Stomach (tissue), 9 donors: ENCODE measurements around the gene CHCHD3. TPM values are rescaled to one million over a fixed set of nuclear protein-coding genes. Genes with fewer than 3 reads are reported as not detected.

Experiments used
- DNase-seq, 2 donors: peaks; one replicate each; pipeline versions ENCODE4 v3.0.0 to v3.0.0-alpha.2; 2013 to 2019
- H3K27ac ChIP-seq, 5 donors: fragments of 200-600 bp in 4 of 5; sonication (generic) in 4 of 5; one replicate each; pipeline ENCODE4 v1.5.1; 2013 to 2019; ENCODE audit warnings: mild to moderate bottlenecking in 1 of 5, moderate library complexity in 1 of 5
- H3K27me3 ChIP-seq, 3 donors: fragments of 200-600 bp; sonication (generic); one replicate each; pipeline ENCODE4 v1.5.1; 2017 to 2019; ENCODE audit warnings: mixed run types in 1 of 3
- H3K36me3 ChIP-seq, 4 donors: fragments of 200-600 bp; sonication (generic); 1 replicate in 3 of 4; 2 replicates in 1 of 4; pipeline ENCODE4 v1.5.1; 2016 to 2019
- H3K4me1 ChIP-seq, 4 donors: fragments of 200-600 bp; sonication (generic); one replicate each; pipeline ENCODE4 v1.5.1; 2016 to 2019
- H3K4me3 ChIP-seq, 4 donors: fragments of 200-600 bp; sonication (generic) in 3 of 4; one replicate each; pipeline ENCODE4 v1.5.1; 2016 to 2019; ENCODE audit warnings: mild to moderate bottlenecking in 1 of 4
- H3K9me3 ChIP-seq, 4 donors: fragments of 200-600 bp; sonication (generic); one replicate each; pipeline ENCODE4 v1.5.1; 2016 to 2019
- CTCF ChIP-seq, 7 experiments: fragments of 450-650 bp in 4 of 7; fragments of 200-600 bp in 3 of 7; sonication (generic) in 3 of 7; IDR thresholded peaks; one replicate each; pipeline ENCODE4 v1.5.1; 2016 to 2019; ENCODE audit warnings: antibody characterized with exemption in 7 of 7, control low read depth in 2 of 7, mild to moderate bottlenecking in 1 of 7
- EP300 ChIP-seq: sonication (generic); formaldehyde crosslinking; IDR thresholded peaks from one replicate; pipeline ENCODE4 v1.6.1; 2017; ENCODE audit warnings: antibody characterized with exemption
- POLR2A ChIP-seq, 4 donors: fragments of 450-650 bp; IDR thresholded peaks; one replicate each; pipeline ENCODE4 v1.6.1; 2016; ENCODE audit warnings: antibody characterized with exemption in 4 of 4, control low read depth in 2 of 4, mild to moderate bottlenecking in 1 of 4, moderate library complexity in 1 of 4
- POLR2AphosphoS5 ChIP-seq, 3 donors: sonication (generic); formaldehyde crosslinking; IDR thresholded peaks; one replicate each; pipeline ENCODE4 v1.6.1; 2016; ENCODE audit warnings: antibody characterized with exemption in 3 of 3
- WGBS, 5 donors: extraction: QIAGEN DNeasy Blood & Tissue Kit in 3 of 5; methylation state at CpG; one replicate each; pipeline versions ENCODE4 v1.1.5 to v1.1.7; 2013 to 2018; 5-methylcytosine and 5-hydroxymethylcytosine counted together
- intact Hi-C: fragments of 100-400 bp; cut with DNase I; formaldehyde crosslinking; loops from one replicate; pipeline ENCODE4 v1.15.1; 2023; ENCODE audit warnings: low total_unique reads
- polyA plus RNA-seq, 3 donors: library from polyadenylated mRNA; stranded (reverse); fragments of 200-250 nt; gene quantifications; one replicate each; pipeline ENCODE4 v1.2.3, GENCODE V29; 2013
- total RNA-seq, 5 donors: library from RNA; depleted of rRNA; stranded (reverse); fragments of >200 nt; gene quantifications; one replicate each; pipeline versions ENCODE4 v1.1.0 to v1.2.3, GENCODE V29; 2014 to 2016
- donor health status: healthy with polysubstance abuse.
- donor health status: Bipolar disorder and iron deficiency.
- donor health status: healthy.

The CHCHD3 gene
- total and polyA plus RNA-seq, 8 donors, result 5.8 to 90.9 (median 39.9) TPM

DNA sequence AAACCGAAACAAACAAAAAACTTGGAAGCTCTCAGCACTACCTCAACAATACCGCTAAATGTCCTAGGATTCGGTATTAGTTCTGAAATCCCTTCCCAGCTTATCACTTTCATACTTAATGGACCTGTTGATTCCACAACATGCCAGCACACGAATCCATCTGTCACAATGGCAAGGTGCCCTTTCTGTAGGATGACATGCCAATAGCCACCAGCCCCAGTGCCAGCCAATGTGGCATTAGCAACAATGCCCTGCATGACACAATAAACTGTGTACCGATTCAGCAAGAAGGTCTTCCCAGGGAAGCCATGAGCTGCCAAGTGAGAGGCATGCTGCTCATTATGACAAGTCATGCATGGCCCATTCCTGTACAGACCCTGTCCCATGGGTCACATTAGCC, 35.6 kb upstream of the CHCHD3 start:
- Histone ChIP-seq H3K27me3 (no peaks in the 10 kb centered on the region), H3K9me3 (no peaks in the 10 kb centered on the region), H3K4me3 (no peak overlapping the region), H3K27ac (no peak overlapping the region), H3K4me1 (no peaks in the 10 kb centered on the region), H3K36me3 (no peaks in the 10 kb centered on the region)
- TF ChIP-seq POLR2AphosphoS5 (IDR thresholded peaks at IDR 0.05), result no peak
- no peak for TF ChIP-seq POLR2A (IDR thresholded peaks at IDR 0.05)
- DNase-seq, result no peak
- 78 to 87% (median 84%) methylated on average over 5 of the region's 5 CpGs for WGBS, 5 donors
- intact Hi-C loops, result no loop called here

GRCh38 chr7:133115596-133115995, 33.7 kb upstream of the CHCHD3 start:
- no peak overlapping the region for H3K27ac ChIP-seq
- H3K4me1 ChIP-seq, result no peaks in the 10 kb centered on the region
- peaks cover 0 to under 1% (median 0%) of the 10 kb centered on the region in 4 donors for H3K9me3 ChIP-seq
- H3K36me3 ChIP-seq, result no peaks in the 10 kb centered on the region
- intact Hi-C loops, result no loop called here
- H3K27me3 ChIP-seq, result no peaks in the 10 kb centered on the region
- WGBS, 5 donors, result 38 to 49% (median 43%) methylated on average over 3 of the region's 3 CpGs
- DNase-seq, result no peak
- TF ChIP-seq POLR2A (IDR thresholded peaks at IDR 0.05), result no peak
- TF ChIP-seq EP300, result no peak
- TF ChIP-seq CTCF (IDR thresholded peaks at IDR 0.05), result no peak
- TF ChIP-seq POLR2AphosphoS5 (IDR thresholded peaks at IDR 0.05), result no peak
- no peak overlapping the region for H3K4me3 ChIP-seq

- Histone ChIP-seq H3K4me3 (no peak overlapping the region), H3K9me3 (peaks cover 0 to 8% (median 4%) of the 10 kb centered on the region in 4 donors), H3K36me3 (no peaks in the 10 kb centered on the region), H3K27me3 (no peaks in the 10 kb centered on the region), H3K27ac (no peak overlapping the region), H3K4me1 (no peaks in the 10 kb centered on the region)
- DNase-seq, result no peak
- TF ChIP-seq EP300, result no peak
- intact Hi-C loops, result no loop called here
- 57 to 86% (median 77%) methylated on average over 1 of the region's 1 CpG for WGBS, 5 donors
These were observed 32.6 kb upstream of the CHCHD3 start for GRCh38 chr7:133114519-133114918.

GRCh38 chr7:133112976-133113375, 31.1 kb upstream of the CHCHD3 start:
- intact Hi-C loops, result no loop called here
- H3K4me3 ChIP-seq, result no peak overlapping the region
- no peak overlapping the region for H3K27ac ChIP-seq
- no peak for DNase-seq
- WGBS, 5 donors, result 89 to 95% (median 90%) methylated on average over 2 of the region's 2 CpGs
- no peaks in the 10 kb centered on the region for H3K4me1 ChIP-seq
- H3K27me3 ChIP-seq, result peaks cover 0 to 4% (median 0%) of the 10 kb centered on the region in 3 donors
- TF ChIP-seq CTCF (IDR thresholded peaks at IDR 0.05), result no peak
- no peak for TF ChIP-seq POLR2A (IDR thresholded peaks at IDR 0.05)
- TF ChIP-seq POLR2AphosphoS5 (IDR thresholded peaks at IDR 0.05), result no peak
- TF ChIP-seq EP300, result no peak
- H3K9me3 ChIP-seq, result peaks cover 0 to 15% (median 4%) of the 10 kb centered on the region in 4 donors
- no peaks in the 10 kb centered on the region for H3K36me3 ChIP-seq

DNA sequence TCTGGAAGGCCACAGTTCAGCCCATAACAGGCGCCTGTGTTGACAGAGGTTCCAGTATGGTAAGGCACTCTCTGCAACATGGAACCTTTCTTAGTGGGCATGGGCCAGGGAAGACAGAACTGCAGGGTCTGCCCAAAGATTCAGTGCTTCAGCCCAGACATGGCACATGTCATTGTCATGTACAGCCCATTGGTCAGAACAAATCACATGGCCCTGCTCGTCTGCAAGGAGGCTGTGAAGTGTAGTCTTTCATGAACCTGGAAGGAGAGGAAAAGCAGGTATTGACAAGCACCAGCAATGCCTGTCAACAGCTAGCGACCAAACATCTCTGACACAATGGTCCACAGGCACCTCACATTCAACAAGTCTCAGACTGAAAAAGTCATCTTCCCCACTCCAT, 30.4 kb upstream of the CHCHD3 start:
- intact Hi-C loops, result no loop called here
- no peak for TF ChIP-seq CTCF (IDR thresholded peaks at IDR 0.05)
- no peak for TF ChIP-seq POLR2AphosphoS5 (IDR thresholded peaks at IDR 0.05)
- TF ChIP-seq EP300, result no peak
- no peak for TF ChIP-seq POLR2A (IDR thresholded peaks at IDR 0.05)
- Histone ChIP-seq H3K4me1 (no peaks in the 10 kb centered on the region), H3K27me3 (peaks cover 0 to 10% (median 0%) of the 10 kb centered on the region in 3 donors), H3K36me3 (no peaks in the 10 kb centered on the region), H3K4me3 (no peak overlapping the region), H3K9me3 (peaks cover 0 to 15% (median 4%) of the 10 kb centered on the region in 4 donors), H3K27ac (no peak overlapping the region)
- DNase-seq, result no peak
- 63 to 81% (median 78%) methylated on average over 3 of the region's 3 CpGs for WGBS, 5 donors
